ENCODE measurements around the gene DHX58. TPM values are rescaled to one million over a fixed set of nuclear protein-coding genes. Genes with fewer than 3 reads are reported as not detected.

The DHX58 gene
- total and polyA plus RNA-seq, 7 donors, result 1.3 to 4.2 (median 2.8) TPM

GRCh38 chr17:42088736-42089135, 23.8 kb downstream of the DHX58 start:
- Histone ChIP-seq H3K27me3 (ENCODE audit: insufficient read depth in 3 of 3, low read length in 2 of 3) (no peaks in the 10 kb centered on the region), H3K4me3 (no peak overlapping the region), H3K36me3 (ENCODE audit: insufficient read depth in 1 of 2, low read depth in 1 of 2) (no peaks in the 10 kb centered on the region), H3K27ac (no peak overlapping the region), H3K4me1 (no peaks in the 10 kb centered on the region), H3K9me3 (no peaks in the 10 kb centered on the region)
- DNase-seq (no peak), ATAC-seq (no peak)
- intact Hi-C loops (cut with DNase I), result no loop called here
- 86 to 92% (median 90%) methylated on average over 8 of the region's 8 CpGs for WGBS, 3 donors
- no peak for TF ChIP-seq CTCF (IDR thresholded peaks at IDR 0.05)

GRCh38 chr17:42087736-42088705, 24.5 kb downstream of the DHX58 start:
- no peak for DNase-seq
- Histone ChIP-seq H3K9me3 (no peaks in the 10 kb centered on the region), H3K4me1 (no peaks in the 10 kb centered on the region), H3K4me3 (no peak overlapping the region), H3K27ac (no peak overlapping the region), H3K36me3 (ENCODE audit: insufficient read depth in 1 of 2, low read depth in 1 of 2) (no peaks in the 10 kb centered on the region), H3K27me3 (ENCODE audit: insufficient read depth in 3 of 3, low read length in 2 of 3) (no peaks in the 10 kb centered on the region)
- intact Hi-C loops (cut with DNase I), result no loop called here
- ATAC-seq, result no peak
- WGBS, 3 donors, result 46 to 61% (median 53%) methylated on average over 19 to 20 of the region's 20 CpGs
- no peak for TF ChIP-seq CTCF (IDR thresholded peaks at IDR 0.05)

GRCh38 chr17:42087042-42087701, 25.3 kb downstream of the DHX58 start:
- H3K27ac ChIP-seq, result no peak overlapping the region
- ATAC-seq (no peak), DNase-seq (no peak)
- H3K36me3 ChIP-seq (ENCODE audit: insufficient read depth in 1 of 2, low read depth in 1 of 2), result no peaks in the 10 kb centered on the region
- intact Hi-C loops (cut with DNase I), result no loop called here
- TF ChIP-seq CTCF (IDR thresholded peaks at IDR 0.05), result no peak
- WGBS, 3 donors, result 76 to 82% (median 77%) methylated on average over 7 of the region's 7 CpGs
- no peaks in the 10 kb centered on the region for H3K4me1 ChIP-seq
- H3K4me3 ChIP-seq, result no peak overlapping the region
- H3K9me3 ChIP-seq, result no peaks in the 10 kb centered on the region
- H3K27me3 ChIP-seq (ENCODE audit: insufficient read depth in 3 of 3, low read length in 2 of 3), result no peaks in the 10 kb centered on the region

- Histone ChIP-seq H3K4me1 (peaks cover 19% of the 10 kb centered on the region), H3K27ac (no peak overlapping the region), H3K36me3 (ENCODE audit: insufficient read depth in 1 of 2, low read depth in 1 of 2) (no peaks in the 10 kb centered on the region), H3K4me3 (no peak overlapping the region), H3K27me3 (ENCODE audit: insufficient read depth in 3 of 3, low read length in 2 of 3) (no peaks in the 10 kb centered on the region), H3K9me3 (no peaks in the 10 kb centered on the region)
- ATAC-seq, result no peak
- intact Hi-C loops (cut with DNase I), result no loop called here
- no peak for DNase-seq
- no peak for TF ChIP-seq CTCF (IDR thresholded peaks at IDR 0.05)
- 88 to 90% (median 90%) methylated on average over 9 of the region's 9 CpGs for WGBS, 3 donors
These were observed 30.9 kb downstream of the DHX58 start for GRCh38 chr17:42081516-42082129.
